Superior temporal gyrus (tissue), 1 donor: ENCODE data around the gene ADGRD1.
"Not testable (repeated sequence)": the region's sequence is repeated elsewhere in the genome, so short reads cannot be mapped to it uniquely, and the experiment has no call there.

Experiments
- DNase-seq: peaks from one replicate; pipeline ENCODE4 v3.0.0-alpha.2; 2016; ENCODE audit errors: extremely low spot score

ADGRD1 gene

DNA sequence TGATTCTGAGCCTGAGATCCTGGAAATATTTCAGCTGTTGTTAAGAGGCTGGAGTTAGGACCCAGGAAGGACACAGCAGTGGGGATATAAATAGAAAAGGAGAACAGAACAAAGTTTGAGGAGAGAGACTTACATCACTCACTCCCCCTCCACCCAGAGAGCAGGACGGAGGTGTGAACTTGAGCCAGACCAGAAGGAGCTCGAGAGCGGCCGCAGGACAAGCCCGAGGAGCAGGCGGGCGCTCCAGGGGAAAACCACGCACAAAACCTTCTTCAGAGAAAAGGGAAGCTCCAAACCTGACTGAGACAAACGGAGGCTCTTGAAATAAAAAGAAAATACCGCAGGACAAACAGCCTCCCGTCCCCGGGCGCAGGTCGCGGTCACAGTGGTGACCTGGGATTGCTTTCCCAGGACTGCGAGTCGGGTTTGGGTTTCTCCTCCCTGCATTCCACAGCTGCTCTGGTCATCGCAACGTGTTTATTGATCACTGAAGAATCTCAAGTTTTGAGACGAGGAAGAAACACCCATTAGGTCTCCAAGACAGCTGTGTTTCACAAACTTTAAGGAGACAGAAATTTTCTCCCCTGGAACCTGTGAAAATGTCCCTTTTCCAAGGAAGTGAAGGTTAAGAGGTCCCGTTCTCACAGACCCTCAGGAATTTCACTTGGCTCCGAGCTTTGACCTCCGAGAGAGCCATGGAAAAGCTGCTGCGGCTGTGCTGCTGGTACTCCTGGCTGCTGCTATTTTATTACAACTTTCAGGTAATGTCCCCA, at the start of gene ADGRD1:
ADGRD1 (plus strand) TSS at position 137 of the 773 bp plus-strand sequence; CDS start at position 696, 559 bp downstream.
- DNase-seq: no peak

- DNase-seq: no peak
Measured at GRCh38 chr12:130904064-130904463, 49.6 kb upstream of the ADGRD1 start.

DNA sequence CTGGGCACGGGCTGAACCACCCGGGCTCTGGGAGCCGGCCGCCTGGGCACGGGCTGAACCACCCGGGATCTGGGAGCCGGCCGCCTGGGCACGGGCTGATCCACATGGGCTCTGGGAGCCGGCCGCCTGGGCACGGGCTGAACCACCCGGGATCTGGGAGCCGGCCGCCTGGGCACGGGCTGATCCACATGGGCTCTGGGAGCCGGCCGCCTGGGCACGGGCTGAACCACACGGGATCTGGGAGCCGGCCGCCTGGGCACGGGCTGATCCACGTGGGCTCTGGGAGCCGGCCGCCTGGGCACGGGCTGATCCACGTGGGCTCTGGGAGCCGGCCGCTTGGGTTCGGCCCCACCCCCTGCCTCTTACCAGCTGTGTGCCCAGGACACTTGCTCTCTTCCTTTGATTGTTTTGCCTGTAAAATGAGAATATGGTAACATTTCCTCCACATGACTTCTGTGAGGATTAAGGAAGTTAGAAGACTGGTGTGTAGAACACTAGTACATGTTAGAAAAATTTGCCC, 48.7 kb upstream of the ADGRD1 start:
- DNase-seq: not testable (repeated sequence)

DNA sequence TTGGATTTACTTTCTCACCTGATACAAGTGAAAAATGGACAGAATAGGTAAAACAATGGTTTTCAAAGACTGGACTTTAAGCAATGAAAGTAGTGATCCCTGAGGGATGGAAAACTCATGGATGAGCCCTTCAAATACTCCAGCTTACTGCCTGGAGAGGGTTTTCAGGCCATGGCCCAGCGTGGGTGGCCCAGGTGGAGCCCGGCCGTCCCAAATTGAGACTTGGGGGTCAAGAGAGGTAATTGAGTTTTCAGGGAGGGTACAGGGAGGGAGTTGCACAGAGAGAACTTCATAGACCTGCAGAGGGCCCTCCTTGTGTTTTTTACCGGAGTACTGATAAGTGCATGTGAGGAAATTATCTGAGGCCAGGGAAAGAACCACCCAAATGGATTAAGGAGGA, 44.6 kb upstream of the ADGRD1 start:
- DNase-seq: no peak

DNA sequence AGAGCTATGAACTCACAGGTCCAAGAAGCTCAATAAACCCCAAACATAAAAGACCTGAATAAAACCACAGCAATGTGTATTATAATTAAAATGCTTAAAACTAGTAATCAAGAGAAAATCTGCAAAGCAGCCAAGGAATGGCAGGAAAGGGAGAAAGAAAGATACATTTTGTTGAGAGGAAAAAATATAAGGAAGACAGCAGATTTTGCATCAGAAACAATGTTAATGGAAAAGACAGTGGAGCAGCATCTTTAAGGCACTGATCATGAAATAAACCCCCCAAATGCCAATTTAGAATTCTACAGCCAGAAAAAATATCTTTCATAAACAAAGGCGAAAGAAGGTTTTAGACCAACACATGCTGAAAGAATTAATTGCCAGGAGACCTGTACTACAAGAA, 42.5 kb upstream of the ADGRD1 start:
- DNase-seq: no peak

- DNase-seq: no peak
Measured at GRCh38 chr12:130911933-130912332, 41.8 kb upstream of the ADGRD1 start.

DNA sequence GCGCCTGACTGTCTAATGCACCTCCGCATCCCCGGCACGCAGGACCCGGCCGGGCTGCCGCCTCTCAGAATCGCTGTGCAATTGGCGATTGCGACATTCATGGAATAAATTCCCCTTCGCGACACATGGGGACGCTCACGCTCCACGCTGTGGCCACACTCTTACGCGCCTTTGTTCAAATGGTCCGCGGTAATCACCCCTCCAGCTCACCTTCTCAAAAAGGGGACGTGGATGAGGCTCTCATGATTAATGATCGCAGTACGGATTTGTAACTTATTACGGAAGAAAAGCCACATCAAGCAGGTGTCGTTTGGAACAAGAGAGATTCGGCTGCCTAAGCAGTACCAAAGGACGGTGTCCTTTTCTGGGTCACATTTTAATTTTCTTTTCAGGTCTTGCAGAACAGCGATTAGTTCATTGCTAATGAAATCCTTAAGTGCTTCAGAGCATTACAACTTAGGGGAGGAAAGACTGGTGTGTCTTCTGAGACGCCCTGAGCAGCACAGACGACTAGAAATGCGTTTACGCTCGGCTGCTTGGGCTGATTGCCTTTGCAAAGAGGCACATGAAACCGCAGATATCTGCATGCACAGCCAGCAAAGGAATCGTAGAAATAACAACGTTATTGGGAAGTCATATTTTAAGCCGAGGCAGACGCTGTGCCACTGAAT, 37.3 kb upstream of the ADGRD1 start:
- peak; percentile 91 for DNase-seq

DNA sequence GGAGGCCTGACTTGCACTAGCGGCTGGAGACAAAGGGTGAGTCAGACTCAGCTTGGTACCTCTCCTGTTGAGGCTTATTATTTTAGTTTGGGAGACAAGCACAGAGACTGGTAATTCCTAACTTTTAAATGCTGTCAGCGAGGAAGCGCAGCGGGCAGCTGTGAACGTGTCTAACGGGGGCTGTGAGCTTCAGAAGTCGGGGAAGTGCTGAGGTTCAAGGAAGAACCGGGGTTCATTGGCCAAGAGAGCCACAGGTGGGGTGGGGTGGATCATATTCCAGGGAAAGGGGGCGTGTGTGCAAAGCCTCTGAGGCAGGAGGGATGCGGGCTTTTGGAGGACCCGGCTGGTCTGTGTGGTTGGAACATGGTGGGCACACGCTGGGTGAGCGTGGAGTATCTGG, 36.1 kb upstream of the ADGRD1 start:
- no peak for DNase-seq

- no peak for DNase-seq
Measured at GRCh38 chr12:130919086-130919485, 34.6 kb upstream of the ADGRD1 start.

DNA sequence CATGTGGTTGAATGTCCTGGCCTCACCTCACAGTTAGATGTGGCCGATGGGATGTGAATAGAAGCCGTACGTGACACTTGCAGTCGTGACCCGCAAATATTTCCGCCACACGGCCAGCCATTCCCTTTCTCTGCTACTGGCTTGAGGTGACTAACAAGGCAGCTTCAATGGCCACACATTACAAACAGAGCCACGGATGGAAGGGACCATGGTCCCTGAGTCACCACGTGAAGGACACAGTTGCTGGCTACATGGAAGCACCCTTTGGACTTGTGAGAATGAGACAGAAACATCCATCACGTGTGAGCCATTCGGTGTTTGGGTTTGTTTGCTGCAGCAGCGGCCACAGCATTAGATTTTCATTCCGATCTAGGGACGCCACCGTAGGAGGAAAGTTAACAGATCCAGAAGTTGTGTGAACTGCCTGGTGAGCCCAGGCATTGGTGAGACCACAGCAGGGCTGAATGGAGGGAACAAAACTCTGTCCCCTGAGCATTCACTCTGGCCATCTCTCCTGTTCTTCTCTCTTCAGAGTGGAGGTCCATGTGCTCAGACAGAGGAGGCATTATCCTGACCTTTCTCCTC, 33.5 kb upstream of the ADGRD1 start:
- no peak for DNase-seq

- no peak for DNase-seq
Measured at GRCh38 chr12:130920723-130921381, 32.9 kb upstream of the ADGRD1 start.

GRCh38 chr12:130922511-130922953, 31.2 kb upstream of the ADGRD1 start:
- DNase-seq: no peak

DNA sequence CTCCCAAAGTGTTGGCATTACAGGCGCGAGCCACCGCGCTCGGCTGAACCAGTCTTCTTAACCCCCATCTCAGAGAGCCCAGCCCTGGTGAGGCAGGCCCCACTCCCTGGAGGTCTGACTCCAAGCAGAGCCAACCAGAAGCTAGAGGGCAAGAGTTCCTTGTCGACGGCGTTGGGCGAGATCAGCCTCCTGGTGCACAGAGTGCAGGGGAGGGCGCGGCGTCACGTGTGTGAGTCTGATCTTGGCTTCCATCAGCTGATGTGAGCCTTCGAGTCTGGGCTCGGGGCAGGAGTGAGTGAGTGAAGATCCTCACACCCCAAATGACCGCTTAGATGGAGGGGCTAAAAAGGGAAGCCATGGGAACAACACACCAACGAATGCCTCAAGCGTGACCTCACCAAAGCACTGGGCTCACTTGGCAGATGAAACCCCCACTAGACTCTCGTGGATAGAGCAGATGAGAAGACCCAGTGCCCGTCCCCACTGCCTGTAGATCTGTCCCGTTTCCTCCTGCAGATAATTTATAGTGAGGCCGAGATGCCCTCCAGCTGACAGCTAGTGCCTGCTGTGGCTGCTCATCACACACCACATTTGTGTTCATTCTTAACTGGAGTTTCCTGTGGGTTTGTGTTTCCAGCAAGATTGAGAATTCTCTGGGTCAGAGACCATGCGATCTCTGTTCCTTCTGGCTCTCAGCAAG, 28.6 kb upstream of the ADGRD1 start:
- no peak for DNase-seq

DNA sequence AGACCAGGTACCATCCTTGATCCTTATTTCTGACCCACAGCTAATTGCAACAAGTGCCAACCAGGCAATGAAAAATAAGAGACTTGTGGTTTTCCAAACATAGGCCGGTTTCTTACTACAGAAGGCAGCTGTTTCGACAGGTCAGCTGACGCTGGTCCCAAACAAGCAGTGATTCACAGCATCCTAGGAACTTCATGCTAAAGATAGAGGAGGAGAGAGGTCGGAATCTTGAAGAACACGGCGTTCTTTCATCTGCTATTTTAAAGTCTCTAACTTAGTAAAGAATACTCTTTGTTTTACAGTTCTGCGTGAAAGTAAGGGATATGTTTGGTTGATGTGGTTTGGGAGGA, 28.1 kb upstream of the ADGRD1 start:
- peak; percentile 68 for DNase-seq

GRCh38 chr12:130929363-130929762, 24.3 kb upstream of the ADGRD1 start:
- no peak for DNase-seq

GRCh38 chr12:130932061-130932930, 21.4 kb upstream of the ADGRD1 start:
- peak; percentile 26 for DNase-seq

DNA sequence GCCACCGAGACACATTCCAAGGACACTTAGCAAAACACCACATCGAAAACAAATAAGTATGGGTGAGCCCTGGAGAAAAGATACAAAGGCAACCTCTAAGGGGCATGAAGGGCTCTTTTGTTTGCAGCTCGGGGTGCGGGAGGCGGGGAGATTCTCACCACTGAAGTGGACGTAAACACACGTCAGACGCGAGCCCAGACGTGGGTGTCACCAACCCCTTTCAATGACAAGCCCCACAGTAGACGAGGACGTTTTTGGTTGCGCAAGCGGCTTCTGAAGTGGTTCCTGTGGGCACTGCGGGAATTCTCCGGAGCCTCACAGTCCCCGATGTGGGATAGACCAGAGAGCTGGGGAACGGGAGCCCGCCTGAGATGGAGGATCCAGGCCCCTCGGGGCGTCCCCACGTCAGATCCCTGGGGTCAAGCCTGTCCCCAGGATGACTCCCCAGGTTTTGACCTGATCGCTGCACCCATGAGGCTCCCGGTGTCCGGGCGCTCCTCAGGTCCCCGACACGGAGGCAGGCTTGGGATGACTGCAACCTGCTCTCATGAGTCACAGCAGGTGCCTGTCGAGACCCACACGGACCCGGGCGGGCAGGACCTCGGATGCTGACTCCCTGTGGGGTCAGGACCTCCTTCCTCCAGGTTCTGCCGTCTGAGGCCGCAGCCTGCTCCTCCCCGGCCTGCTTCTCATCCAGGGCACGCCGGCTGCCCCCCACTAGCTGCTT, 20.3 kb upstream of the ADGRD1 start:
- no peak for DNase-seq

DNA sequence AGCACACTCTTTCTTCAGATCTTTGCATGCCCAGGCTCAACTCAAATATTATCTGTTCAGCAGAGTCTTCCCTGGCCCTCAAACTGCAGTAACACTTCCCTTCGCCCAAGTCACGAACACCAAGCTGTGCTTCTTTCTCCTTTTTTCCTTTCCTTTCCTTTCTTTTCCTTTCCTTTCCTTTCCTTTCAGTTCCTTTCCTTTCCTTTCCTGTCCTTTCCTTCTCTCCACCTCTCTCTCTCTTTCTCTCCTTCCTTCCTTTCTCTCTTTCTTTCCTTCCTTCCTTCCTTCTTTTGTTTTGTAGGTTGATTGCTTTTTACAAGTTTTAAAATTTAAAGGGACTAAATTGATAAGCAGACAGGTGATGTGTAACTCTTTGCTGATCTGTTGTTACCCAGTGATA, 19.0 kb upstream of the ADGRD1 start:
- DNase-seq: no peak

- no peak for DNase-seq
Measured at GRCh38 chr12:130936561-130936960, 17.1 kb upstream of the ADGRD1 start.

GRCh38 chr12:130937063-130937462, 16.6 kb upstream of the ADGRD1 start:
- no peak for DNase-seq
